CD14-positive monocyte (primary cell): ENCODE results near the gene ATXN2. TPM values are rescaled to one million over a fixed set of nuclear protein-coding genes. Genes with fewer than 3 reads are reported as not detected.

Source experiments
- DNase-seq, 3 donors: peaks; one replicate each; pipeline ENCODE4 v3.0.0-alpha.2; 2011 to 2022
- H2AFZ ChIP-seq: 2 replicates; pipeline ENCODE4 v1.6.0; 2012; ENCODE audit warnings: mild to moderate bottlenecking, low read depth, low read length, inconsistent platforms; ENCODE audit not compliant: insufficient read depth, poor library complexity, severe bottlenecking
- H3K27ac ChIP-seq, 2 donors: 1 replicate in 1 of 2; 2 replicates in 1 of 2; pipeline ENCODE4 v1.5.1; 2012 to 2013; ENCODE audit warnings: low read length in 2 of 2, control low read depth in 1 of 2, inconsistent platforms in 1 of 2, low read depth in 1 of 2, mild to moderate bottlenecking in 1 of 2
- H3K27me3 ChIP-seq, 2 donors: one replicate each; pipeline versions ENCODE4 v1.6.0 to v1.6.1; 2011 to 2013; ENCODE audit warnings: low read length in 2 of 2; ENCODE audit not compliant: control insufficient read depth in 2 of 2, insufficient read depth in 2 of 2
- H3K36me3 ChIP-seq, 2 donors: replicated peaks in 1 of 2; 1 replicate in 1 of 2; 2 replicates in 1 of 2; pipeline versions ENCODE4 v1.5.1 to v1.6.1; 2012 to 2013; ENCODE audit warnings: low read length in 2 of 2, control low read depth in 1 of 2, inconsistent platforms in 1 of 2, mild to moderate bottlenecking in 1 of 2; ENCODE audit not compliant: insufficient read depth in 2 of 2, control insufficient read depth in 1 of 2
- H3K4me1 ChIP-seq, 2 donors: 1 replicate in 1 of 2; 2 replicates in 1 of 2; pipeline versions ENCODE4 v1.5.1 to v1.6.1; 2012 to 2013; ENCODE audit warnings: low read length in 2 of 2, control low read depth in 1 of 2, inconsistent platforms in 1 of 2, mild to moderate bottlenecking in 1 of 2, moderate library complexity in 1 of 2; ENCODE audit not compliant: insufficient read depth in 2 of 2, control insufficient read depth in 1 of 2
- H3K4me2 ChIP-seq: replicated peaks from 2 replicates; pipeline ENCODE3; 2012; ENCODE audit warnings: low read length, moderate library complexity, mild to moderate bottlenecking; ENCODE audit not compliant: poor library complexity, severe bottlenecking; ENCODE audit errors: extremely low read depth
- H3K4me3 ChIP-seq, 3 experiments: fragments of 200-600 bp in 1 of 3; sonication (generic) in 1 of 3; replicated peaks in 1 of 3; 1 replicate in 2 of 3; 2 replicates in 1 of 3; pipeline ENCODE4 v1.5.1; 2011 to 2013; ENCODE audit warnings: low read length in 3 of 3, mild to moderate bottlenecking in 3 of 3, control low read depth in 2 of 3, low read depth in 2 of 3, inconsistent platforms in 1 of 3, moderate library complexity in 1 of 3
- H3K79me2 ChIP-seq: 2 replicates; pipeline ENCODE4 v1.6.0; 2012; ENCODE audit warnings: mild to moderate bottlenecking, control low read depth, inconsistent platforms, low read length, moderate library complexity; ENCODE audit not compliant: insufficient read depth
- H3K9ac ChIP-seq: 2 replicates; pipeline ENCODE4 v1.6.0; 2017; ENCODE audit warnings: low read length, mild to moderate bottlenecking; ENCODE audit not compliant: insufficient read depth, poor library complexity, severe bottlenecking
- H3K9me3 ChIP-seq, 2 donors: replicated peaks in 1 of 2; 1 replicate in 1 of 2; 2 replicates in 1 of 2; pipeline versions ENCODE4 v1.5.1 to v1.6.1; 2012 to 2013; ENCODE audit warnings: low read length in 2 of 2, control low read depth in 1 of 2; ENCODE audit not compliant: control insufficient read depth in 1 of 2, insufficient read depth in 1 of 2
- H4K20me1 ChIP-seq: 2 replicates; pipeline ENCODE4 v1.6.0; 2012; ENCODE audit warnings: mild to moderate bottlenecking, low read length, control low read depth, moderate library complexity; ENCODE audit not compliant: insufficient read depth
- H3K27ac Mint-ChIP-seq, 7 donors: one replicate each; pipeline ENCODE4 v1.8.0; 2020; ENCODE audit warnings: mild to moderate bottlenecking in 7 of 7, mixed read lengths in 7 of 7, moderate library complexity in 6 of 7, inconsistent platforms in 2 of 7
- H3K27me3 Mint-ChIP-seq, 3 donors: one replicate each; pipeline ENCODE4 v1.8.0; 2021 to 2022; ENCODE audit warnings: low read depth in 3 of 3, mild to moderate bottlenecking in 3 of 3, mixed read lengths in 3 of 3, moderate library complexity in 3 of 3, inconsistent platforms in 1 of 3
- H3K36me3 Mint-ChIP-seq, 2 donors: one replicate each; pipeline ENCODE4 v1.8.0; 2020; ENCODE audit warnings: mixed read lengths in 2 of 2, inconsistent platforms in 1 of 2, mild to moderate bottlenecking in 1 of 2
- H3K4me1 Mint-ChIP-seq: one replicate; pipeline ENCODE4 v1.8.0; 2020; ENCODE audit warnings: mild to moderate bottlenecking, mixed read lengths
- H3K4me3 Mint-ChIP-seq, 2 donors: one replicate each; pipeline ENCODE4 v1.8.0; 2020; ENCODE audit warnings: mild to moderate bottlenecking in 2 of 2, mixed read lengths in 2 of 2, moderate library complexity in 1 of 2
- H3K9me3 Mint-ChIP-seq, 7 donors: one replicate each; pipeline ENCODE4 v1.8.0; 2020 to 2022; ENCODE audit warnings: mixed read lengths in 7 of 7, mild to moderate bottlenecking in 6 of 7, moderate library complexity in 6 of 7, inconsistent platforms in 2 of 7
- CTCF ChIP-seq: fragments of 200-600 bp; IDR thresholded peaks from one replicate; pipeline ENCODE4 v1.8.0; 2022; ENCODE audit warnings: antibody characterized with exemption, mild to moderate bottlenecking
- WGBS: methylation state at CpG from one replicate; pipeline ENCODE4 v1.1.5; 2013; ENCODE audit warnings: missing lambda C conversion rate; ENCODE audit not compliant: insufficient coverage; 5-methylcytosine and 5-hydroxymethylcytosine counted together
- intact Hi-C, 2 donors: fragments of 100-400 bp; cut with micrococcal nuclease; formaldehyde crosslinking; loops; one replicate each; pipeline versions ENCODE4 v1.15.0 to v1.15.1; 2023
- polyA plus RNA-seq, 3 donors: library from polyadenylated mRNA; depleted of rRNA in 1 of 3; unstranded in 2 of 3; stranded (reverse) in 1 of 3; fragments of 300-500 nt in 2 of 3; fragments of >200 nt in 1 of 3; fragmentation: Illumina TruSeq in 2 of 3; gene quantifications; 1 replicate in 2 of 3; 2 replicates in 1 of 3; pipeline ENCODE4 v1.2.3, GENCODE V29; 2012 to 2021

ATXN2 gene
- polyA plus RNA-seq, 3 donors: 4.3 to 28.8 (median 11.9) TPM

GRCh38 chr12:111417290-111417689 lies 181.8 kb downstream of the ATXN2 start:
- intact Hi-C loops: no loop called here
- no peak overlapping the region for H3K27ac ChIP-seq
- H4K20me1 ChIP-seq: peaks cover 99% of the 10 kb centered on the region
- H3K4me1 Mint-ChIP-seq: peaks cover 32% of the 10 kb centered on the region
- H3K27me3 Mint-ChIP-seq: no peaks in the 10 kb centered on the region
- no peaks in the 10 kb centered on the region for H3K27me3 ChIP-seq
- no peak overlapping the region for H3K4me3 Mint-ChIP-seq
- peaks cover 47 to 90% of the 10 kb centered on the region in 2 donors for H3K36me3 ChIP-seq
- no peak overlapping the region for H2AFZ ChIP-seq
- no peak overlapping the region for H3K4me3 ChIP-seq
- no peaks in the 10 kb centered on the region for H3K9me3 ChIP-seq
- no peak for TF ChIP-seq CTCF
- no peak overlapping the region for H3K9ac ChIP-seq
- H3K79me2 ChIP-seq: peaks cover 100% of the 10 kb centered on the region
- no peaks in the 10 kb centered on the region for H3K9me3 Mint-ChIP-seq
- H3K4me1 ChIP-seq: peaks cover 28 to 34% of the 10 kb centered on the region in 2 donors
- H3K4me2 ChIP-seq: no peak overlapping the region
- H3K27ac Mint-ChIP-seq: peak overlapping the region in 1 of 7 donors; percentile 18
- WGBS: no CpG with 5 or more reads among the region's 2 CpGs
- DNase-seq: no peak
- H3K36me3 Mint-ChIP-seq: peaks cover 55 to 86% of the 10 kb centered on the region in 2 donors

- Mint-ChIP-seq H3K36me3 (peaks cover 37 to 69% of the 10 kb centered on the region in 2 donors), H3K27me3 (no peaks in the 10 kb centered on the region), H3K27ac (peak overlapping the region in 6 of 7 donors; percentile 35 to 91 (median 70)), H3K4me1 (peaks cover 56% of the 10 kb centered on the region), H3K9me3 (no peaks in the 10 kb centered on the region), H3K4me3 (no peak overlapping the region)
- Histone ChIP-seq H3K27ac (peak overlapping the region; percentile 14 to 93), H3K9ac (no peak overlapping the region), H3K27me3 (no peaks in the 10 kb centered on the region), H3K9me3 (no peaks in the 10 kb centered on the region), H3K4me1 (peaks cover 54 to 59% of the 10 kb centered on the region in 2 donors), H3K79me2 (peaks cover 100% of the 10 kb centered on the region), H2AFZ (no peak overlapping the region), H4K20me1 (peaks cover 99% of the 10 kb centered on the region), H3K4me3 (no peak overlapping the region), H3K36me3 (peaks cover 30 to 65% of the 10 kb centered on the region in 2 donors), H3K4me2 (no peak overlapping the region)
- no peak for DNase-seq
- WGBS: 100% methylated on average over 7 of the region's 7 CpGs
- no peak for TF ChIP-seq CTCF
- intact Hi-C loops: no loop called here
Measured at GRCh38 chr12:111414711-111415252, 184.3 kb downstream of the ATXN2 start.
